Subcutaneous adipose tissue (tissue), 4 donors: ENCODE results near the gene PRDM16. TPM values are rescaled to one million over a fixed set of nuclear protein-coding genes. Genes with fewer than 3 reads are reported as not detected.

ENCODE experiments used
- total RNA-seq, 4 donors: library from RNA; depleted of rRNA; stranded (reverse); fragments of >200 nt; gene quantifications; one replicate each; pipeline ENCODE4 v1.1.0, GENCODE V29; 2016
- TF ChIP-seq, protein P1 (sequence below): fragments of 450-650 bp; IDR thresholded peaks from one replicate; pipeline ENCODE4 v1.5.1; 2016; ENCODE audit warnings: low read depth, mild to moderate bottlenecking, control low read depth, antibody characterized with exemption, moderate library complexity

Gene PRDM16
- total RNA-seq, 4 donors from 2014 or later: 0.82 to 1.7 (median 1.1) TPM

DNA sequence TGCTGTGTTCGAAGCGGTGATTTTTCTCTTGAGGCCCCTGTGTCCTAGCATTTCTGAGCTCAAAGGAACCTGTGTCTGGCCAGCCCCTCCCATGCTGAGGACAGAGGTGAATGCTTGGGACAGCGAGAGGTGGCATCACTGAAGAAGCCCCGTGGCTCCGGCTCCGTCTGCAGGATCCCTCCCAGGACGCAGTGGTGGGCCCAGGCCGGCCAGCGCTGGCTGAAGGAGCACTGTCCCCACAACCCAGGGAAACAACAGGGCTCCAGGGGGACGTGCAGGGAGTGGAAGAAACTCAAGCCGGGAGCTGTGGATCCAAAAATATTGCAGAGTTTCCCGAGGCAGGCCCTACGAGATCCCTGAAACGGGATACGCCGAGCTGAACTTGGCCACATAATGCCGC is 221.4 kb downstream of the PRDM16 start:
- TF ChIP-seq, protein P1, sequence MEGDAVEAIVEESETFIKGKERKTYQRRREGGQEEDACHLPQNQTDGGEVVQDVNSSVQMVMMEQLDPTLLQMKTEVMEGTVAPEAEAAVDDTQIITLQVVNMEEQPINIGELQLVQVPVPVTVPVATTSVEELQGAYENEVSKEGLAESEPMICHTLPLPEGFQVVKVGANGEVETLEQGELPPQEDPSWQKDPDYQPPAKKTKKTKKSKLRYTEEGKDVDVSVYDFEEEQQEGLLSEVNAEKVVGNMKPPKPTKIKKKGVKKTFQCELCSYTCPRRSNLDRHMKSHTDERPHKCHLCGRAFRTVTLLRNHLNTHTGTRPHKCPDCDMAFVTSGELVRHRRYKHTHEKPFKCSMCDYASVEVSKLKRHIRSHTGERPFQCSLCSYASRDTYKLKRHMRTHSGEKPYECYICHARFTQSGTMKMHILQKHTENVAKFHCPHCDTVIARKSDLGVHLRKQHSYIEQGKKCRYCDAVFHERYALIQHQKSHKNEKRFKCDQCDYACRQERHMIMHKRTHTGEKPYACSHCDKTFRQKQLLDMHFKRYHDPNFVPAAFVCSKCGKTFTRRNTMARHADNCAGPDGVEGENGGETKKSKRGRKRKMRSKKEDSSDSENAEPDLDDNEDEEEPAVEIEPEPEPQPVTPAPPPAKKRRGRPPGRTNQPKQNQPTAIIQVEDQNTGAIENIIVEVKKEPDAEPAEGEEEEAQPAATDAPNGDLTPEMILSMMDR: no peak

DNA sequence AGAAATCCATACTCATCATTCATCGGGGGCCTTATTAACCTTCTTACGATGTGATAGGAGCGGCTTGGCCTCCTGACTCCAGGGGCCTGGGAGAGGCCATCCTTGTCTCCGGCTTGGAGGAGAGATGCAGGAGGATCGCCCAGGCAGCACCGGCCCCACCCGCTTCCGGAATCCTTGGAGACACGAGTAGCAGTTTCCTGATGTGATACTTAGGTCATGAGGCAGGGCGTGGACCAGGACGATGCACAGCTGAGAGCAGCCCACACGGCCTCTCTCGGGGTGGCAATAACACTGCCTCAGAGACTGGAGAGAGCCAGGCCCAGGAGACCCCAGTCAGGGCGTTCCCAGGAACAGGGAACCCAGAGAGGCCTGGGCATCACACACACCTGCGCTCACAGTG is 221.9 kb downstream of the PRDM16 start:
- TF ChIP-seq, protein P1: no peak

DNA sequence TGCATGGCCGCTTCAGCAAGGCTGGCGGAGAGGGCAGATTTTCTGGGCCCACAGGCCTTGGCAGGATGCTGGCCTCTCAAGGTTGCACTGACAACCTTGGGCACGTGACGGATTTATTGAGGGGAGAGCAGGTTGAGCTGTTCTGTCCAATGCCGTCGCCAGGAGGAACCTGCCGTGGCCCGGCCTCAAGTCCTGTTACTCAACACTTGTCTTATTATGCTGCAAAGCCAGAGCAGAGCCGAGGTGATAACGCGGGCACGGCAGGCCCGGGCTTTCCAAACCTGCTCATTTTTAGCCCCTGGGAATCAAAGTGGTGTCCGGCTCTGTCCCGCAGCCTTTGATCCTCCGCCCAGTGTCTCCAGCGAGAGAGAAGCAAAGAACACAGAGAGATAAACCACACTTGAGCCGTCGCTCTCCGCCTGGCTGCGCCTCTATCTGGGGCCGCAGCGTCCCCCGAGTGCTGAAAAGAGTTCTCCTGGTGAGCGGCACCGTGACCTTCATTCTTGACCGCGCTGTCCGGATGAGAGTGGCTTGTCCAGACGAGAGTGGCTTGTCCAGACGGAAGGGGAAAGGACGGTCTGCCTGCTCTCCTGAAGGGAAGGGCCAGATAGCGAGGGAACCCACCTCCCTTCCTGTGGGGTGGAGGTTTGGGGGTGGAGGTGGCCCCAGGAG is 223.2 kb downstream of the PRDM16 start:
- TF ChIP-seq, protein P1: no peak

DNA sequence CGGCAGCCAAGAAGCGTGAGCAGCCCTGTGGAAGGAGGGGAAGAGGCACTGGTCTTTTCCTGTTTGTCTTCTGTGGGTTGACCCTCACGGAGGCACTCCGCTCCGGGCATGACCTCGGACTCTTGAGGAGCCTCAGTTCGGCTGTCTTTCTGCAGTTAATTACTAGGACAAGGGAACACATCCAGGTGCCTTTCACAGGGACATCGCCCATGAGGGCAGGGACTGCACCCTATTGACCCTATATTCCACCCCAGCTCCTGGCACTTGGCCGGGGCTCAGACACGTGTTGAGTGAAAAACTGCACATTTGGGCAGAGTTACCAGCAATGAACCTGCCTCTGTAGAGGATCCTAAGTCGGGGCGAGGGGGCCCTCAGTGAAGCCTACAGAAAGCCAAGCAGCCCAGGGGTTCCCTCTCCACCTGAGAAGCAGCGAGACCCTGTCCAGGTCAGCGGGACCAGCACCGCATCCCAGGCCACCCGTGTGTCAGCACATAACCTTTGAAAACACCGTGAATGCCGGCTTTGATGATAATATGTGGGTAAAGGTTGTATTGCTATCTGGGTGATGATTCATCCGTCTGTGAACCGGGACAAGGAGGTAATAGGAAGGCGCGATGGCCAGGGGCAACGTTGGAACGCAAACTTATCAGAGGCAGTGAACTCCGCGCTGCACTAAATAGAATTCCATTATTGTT is 224.0 kb downstream of the PRDM16 start:
- TF ChIP-seq, protein P1: no peak

DNA sequence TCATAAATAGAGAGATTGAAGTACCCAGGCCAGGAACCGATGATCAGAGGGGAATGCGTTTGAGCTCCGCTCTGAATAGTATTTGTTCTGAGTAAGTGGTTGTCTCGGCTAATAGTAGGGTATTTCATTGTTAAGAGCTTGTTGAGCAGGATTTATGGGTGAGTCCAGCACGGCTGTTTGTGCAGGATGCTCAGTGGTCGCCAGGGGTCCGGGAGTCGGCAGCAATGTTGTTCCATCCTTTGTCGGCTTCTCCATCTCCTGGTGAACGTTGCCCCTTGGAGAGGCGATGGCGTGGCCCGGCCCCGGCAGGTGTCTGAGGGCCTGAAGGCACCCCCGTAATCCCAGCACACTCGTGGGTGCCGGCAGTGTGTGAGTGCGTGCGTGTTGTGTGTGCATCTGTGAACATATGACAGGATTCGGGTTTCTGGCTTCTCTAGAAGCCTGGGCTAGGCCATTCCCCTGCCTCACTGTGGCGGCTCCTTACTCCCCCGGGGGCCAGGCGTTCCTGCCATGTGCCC is 224.6 kb downstream of the PRDM16 start:
- TF ChIP-seq, protein P1: no peak

DNA sequence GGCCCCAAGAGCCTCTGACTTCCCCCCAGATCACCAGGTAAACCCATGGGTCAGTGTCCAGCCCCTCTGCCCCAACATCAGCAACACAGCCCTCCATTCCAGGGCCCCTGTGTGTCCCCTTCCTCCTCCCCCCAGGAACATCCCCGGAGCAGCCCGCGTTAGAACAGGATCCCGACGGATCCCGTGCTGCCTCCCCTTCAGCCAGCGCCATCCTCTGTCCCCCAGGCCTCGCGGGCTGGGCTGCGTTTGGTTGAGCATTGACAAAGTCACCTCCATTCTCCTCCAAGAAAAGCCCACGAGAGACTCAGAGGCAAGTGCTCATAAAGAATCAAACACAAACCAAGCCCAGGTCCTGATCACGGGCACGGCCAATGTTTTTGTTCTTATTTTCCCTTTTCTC is 225.4 kb downstream of the PRDM16 start:
- TF ChIP-seq, protein P1: no peak

DNA sequence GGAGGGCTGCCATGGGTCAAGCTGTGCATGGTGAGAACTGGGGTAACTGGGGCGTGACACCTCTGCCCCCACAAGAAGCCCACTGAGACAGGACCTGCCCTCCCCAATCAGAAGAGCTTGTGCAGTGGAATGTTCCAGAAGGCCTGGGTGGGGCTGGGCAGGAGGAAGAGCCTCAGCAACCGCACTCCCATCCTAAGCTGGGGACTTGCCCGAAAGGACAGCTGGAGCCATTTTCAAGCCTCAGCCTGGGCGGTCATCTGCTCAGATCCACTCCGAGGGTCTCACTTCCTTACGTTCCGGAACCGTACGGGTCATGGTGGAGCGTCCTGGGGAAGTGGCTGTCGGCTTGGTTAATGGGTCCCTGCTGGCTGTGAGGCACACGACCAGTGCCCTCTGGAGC is 226.8 kb downstream of the PRDM16 start:
- TF ChIP-seq, protein P1: no peak
